Transverse colon (tissue), 4 donors: ENCODE measurements around the gene ENOX1. TPM values are rescaled to one million over a fixed set of nuclear protein-coding genes. Genes with fewer than 3 reads are reported as not detected.

Experiments used
- DNase-seq: peaks from one replicate; pipeline ENCODE4 v3.0.0-alpha.2; 2019
- H3K27ac ChIP-seq, 4 donors: fragments of 200-600 bp; sonication (generic); 2 replicates each; pipeline ENCODE4 v1.5.1; 2016 to 2018; ENCODE audit warnings: inconsistent platforms in 4 of 4
- H3K27me3 ChIP-seq: fragments of 200-600 bp; sonication (generic); 2 replicates; pipeline ENCODE4 v1.5.1; 2017; ENCODE audit warnings: inconsistent platforms
- H3K36me3 ChIP-seq, 4 donors: fragments of 200-600 bp; sonication (generic); 2 replicates each; pipeline ENCODE4 v1.5.1; 2017 to 2019; ENCODE audit warnings: inconsistent platforms in 4 of 4
- H3K4me1 ChIP-seq, 4 donors: fragments of 200-600 bp; sonication (generic); 2 replicates each; pipeline ENCODE4 v1.5.1; 2017 to 2020; ENCODE audit warnings: inconsistent platforms in 4 of 4
- H3K4me3 ChIP-seq, 4 donors: fragments of 200-600 bp; sonication (generic); 1 replicate in 1 of 4; 2 replicates in 3 of 4; pipeline versions ENCODE4 v1.5.1 to v1.6.1; 2017 to 2019; ENCODE audit warnings: inconsistent platforms in 4 of 4
- H3K9me3 ChIP-seq, 2 donors: fragments of 200-600 bp; sonication (generic); 2 replicates each; pipeline ENCODE4 v1.5.1; 2017 to 2019; ENCODE audit warnings: inconsistent platforms in 2 of 2
- EP300 ChIP-seq: sonication (generic); formaldehyde crosslinking; IDR thresholded peaks from one replicate; pipeline ENCODE4 v1.6.1; 2017; ENCODE audit warnings: antibody characterized with exemption, low read depth
- POLR2A ChIP-seq: fragments of 450-650 bp; IDR thresholded peaks from one replicate; pipeline ENCODE4 v1.6.1; 2016; ENCODE audit warnings: antibody characterized with exemption, mild to moderate bottlenecking, moderate library complexity
- POLR2AphosphoS5 ChIP-seq, 3 donors: sonication (generic); formaldehyde crosslinking; IDR thresholded peaks; one replicate each; pipeline ENCODE4 v1.6.1; 2016; ENCODE audit warnings: antibody characterized with exemption in 3 of 3
- WGBS, 2 donors: methylation state at CpG; one replicate each; pipeline ENCODE4 v1.1.5; 2018; ENCODE audit warnings: low coverage in 1 of 2; 5-methylcytosine and 5-hydroxymethylcytosine counted together
- in situ Hi-C, 4 donors: fragments of 200-750 bp; cut with MboI; loops; one replicate each; pipeline versions ENCODE4 v1.15.0 to v1.15.1; 2017; ENCODE audit warnings: low sequenced_read_pairs in 3 of 4, low pct_ligation_motif_present in 1 of 4, low pct_unique_long_range_greater_than_20kb in 1 of 4
- intact Hi-C: fragments of 100-400 bp; cut with DNase I; formaldehyde crosslinking; loops from one replicate; pipeline ENCODE4 v1.15.1; 2023; ENCODE audit warnings: low total_unique reads
- total RNA-seq, 4 donors: library from RNA; depleted of rRNA; stranded (reverse); fragments of >200 nt; gene quantifications; one replicate each; pipeline ENCODE4 v1.1.0, GENCODE V29; 2016
- TF ChIP-seq, protein P1 (sequence below), 5 experiments: fragments of 200-600 bp in 3 of 5; fragments of 450-650 bp in 2 of 5; sonication (generic) in 3 of 5; IDR thresholded peaks; 1 replicate in 2 of 5; 2 replicates in 3 of 5; pipeline ENCODE4 v1.5.1; 2016 to 2017; ENCODE audit warnings: antibody characterized with exemption in 5 of 5, inconsistent platforms in 3 of 5, mild to moderate bottlenecking in 2 of 5, moderate library complexity in 1 of 5

ENOX1 gene
- total RNA-seq, 4 donors from 2014 or later = 1.5 to 6.4 (median 2.2) TPM

DNA sequence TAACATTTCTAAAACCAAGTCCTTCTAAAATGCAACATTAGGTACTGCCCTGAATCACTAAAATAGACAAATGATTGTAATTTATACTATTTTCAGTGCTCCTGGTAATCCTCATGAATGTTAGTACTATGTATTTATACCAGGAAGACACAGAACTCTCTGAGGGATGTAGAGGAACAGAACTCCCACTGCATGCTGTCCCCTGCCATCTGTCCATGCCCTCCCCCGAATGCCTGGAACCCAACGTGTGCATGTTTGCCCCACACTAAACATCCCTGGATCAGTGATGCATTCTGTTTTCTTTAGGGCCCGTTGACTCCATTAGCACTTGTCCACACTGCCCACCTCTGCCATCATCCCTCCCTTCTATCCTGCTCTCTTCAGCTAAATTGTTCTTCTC lies 26.5 kb downstream of the ENOX1 start:
- no peak for DNase-seq
- WGBS, 2 donors = 75 to 81% methylated on average over 3 of the region's 3 CpGs
- Histone ChIP-seq H3K27me3 (no peaks in the 10 kb centered on the region), H3K36me3 (no peaks in the 10 kb centered on the region), H3K9me3 (no peaks in the 10 kb centered on the region), H3K27ac (no peak overlapping the region), H3K4me3 (no peak overlapping the region), H3K4me1 (no peaks in the 10 kb centered on the region)
- in situ Hi-C loops (no loop called here), intact Hi-C loops (no loop called here)
- no peak for TF ChIP-seq POLR2AphosphoS5 (IDR thresholded peaks at IDR 0.05)
- no peak for TF ChIP-seq EP300
- no peak for TF ChIP-seq POLR2A
- TF ChIP-seq, protein P1, sequence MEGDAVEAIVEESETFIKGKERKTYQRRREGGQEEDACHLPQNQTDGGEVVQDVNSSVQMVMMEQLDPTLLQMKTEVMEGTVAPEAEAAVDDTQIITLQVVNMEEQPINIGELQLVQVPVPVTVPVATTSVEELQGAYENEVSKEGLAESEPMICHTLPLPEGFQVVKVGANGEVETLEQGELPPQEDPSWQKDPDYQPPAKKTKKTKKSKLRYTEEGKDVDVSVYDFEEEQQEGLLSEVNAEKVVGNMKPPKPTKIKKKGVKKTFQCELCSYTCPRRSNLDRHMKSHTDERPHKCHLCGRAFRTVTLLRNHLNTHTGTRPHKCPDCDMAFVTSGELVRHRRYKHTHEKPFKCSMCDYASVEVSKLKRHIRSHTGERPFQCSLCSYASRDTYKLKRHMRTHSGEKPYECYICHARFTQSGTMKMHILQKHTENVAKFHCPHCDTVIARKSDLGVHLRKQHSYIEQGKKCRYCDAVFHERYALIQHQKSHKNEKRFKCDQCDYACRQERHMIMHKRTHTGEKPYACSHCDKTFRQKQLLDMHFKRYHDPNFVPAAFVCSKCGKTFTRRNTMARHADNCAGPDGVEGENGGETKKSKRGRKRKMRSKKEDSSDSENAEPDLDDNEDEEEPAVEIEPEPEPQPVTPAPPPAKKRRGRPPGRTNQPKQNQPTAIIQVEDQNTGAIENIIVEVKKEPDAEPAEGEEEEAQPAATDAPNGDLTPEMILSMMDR (IDR thresholded peaks at IDR 0.05) = no peak

DNA sequence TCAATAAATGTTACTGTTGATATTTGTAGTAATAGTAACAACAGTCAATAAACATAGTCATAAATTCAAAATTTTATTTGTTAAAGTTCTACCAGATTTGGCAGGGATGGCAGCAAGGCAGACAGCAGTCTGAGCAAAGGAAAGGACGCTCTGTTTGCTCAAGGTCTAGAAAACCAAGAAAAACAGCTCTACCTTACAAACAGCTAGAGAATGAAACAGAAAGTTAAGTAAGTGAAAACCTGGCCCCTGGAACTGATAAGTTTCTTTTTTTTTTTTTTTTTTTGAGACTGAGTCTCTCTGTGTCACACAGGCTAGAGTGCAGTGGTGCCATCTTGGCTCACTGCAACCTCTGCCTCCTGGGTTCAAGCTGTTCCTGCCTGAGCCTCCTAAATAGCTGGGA lies 27.9 kb downstream of the ENOX1 start:
- no peak for DNase-seq
- no peak overlapping the region for H3K27ac ChIP-seq
- no peak overlapping the region for H3K4me3 ChIP-seq
- no peaks in the 10 kb centered on the region for H3K27me3 ChIP-seq
- intact Hi-C loops (no loop called here), in situ Hi-C loops (no loop called here)
- no peak for TF ChIP-seq EP300
- TF ChIP-seq, protein P1 (IDR thresholded peaks at IDR 0.05) = no peak
- no peak for TF ChIP-seq POLR2AphosphoS5 (IDR thresholded peaks at IDR 0.05)
- TF ChIP-seq POLR2A = no peak
- H3K9me3 ChIP-seq = no peaks in the 10 kb centered on the region
- no peaks in the 10 kb centered on the region for H3K36me3 ChIP-seq
- H3K4me1 ChIP-seq = no peaks in the 10 kb centered on the region
- WGBS, 2 donors = 67 to 69% methylated on average over 1 of the region's 1 CpG

DNA sequence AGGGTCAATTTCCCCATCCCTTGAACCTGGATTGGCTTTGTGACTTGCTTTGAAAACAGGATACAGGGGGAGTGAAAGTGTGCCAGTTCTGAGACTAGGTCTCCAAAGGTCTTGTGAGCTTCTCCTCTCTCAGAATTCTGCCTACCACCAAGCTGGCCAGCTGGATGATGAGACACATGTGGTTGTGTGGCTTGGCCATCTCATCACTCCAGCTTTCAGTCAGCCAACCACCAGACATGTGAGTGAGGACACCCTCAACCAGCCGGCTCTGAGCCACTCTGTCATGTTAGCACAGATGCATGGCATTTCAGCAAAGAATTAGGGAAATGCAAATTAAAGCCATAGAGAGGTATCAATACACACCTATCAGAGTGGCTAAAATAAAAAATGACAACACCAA lies 29.5 kb downstream of the ENOX1 start:
- Histone ChIP-seq H3K9me3 (no peaks in the 10 kb centered on the region), H3K36me3 (no peaks in the 10 kb centered on the region), H3K4me1 (no peaks in the 10 kb centered on the region), H3K27me3 (no peaks in the 10 kb centered on the region), H3K27ac (no peak overlapping the region), H3K4me3 (no peak overlapping the region)
- intact Hi-C loops = no loop called here
- no peak for DNase-seq
- TF ChIP-seq, protein P1 (IDR thresholded peaks at IDR 0.05) = no peak
- TF ChIP-seq POLR2AphosphoS5 (IDR thresholded peaks at IDR 0.05) = no peak
- no peak for TF ChIP-seq EP300
- TF ChIP-seq POLR2A = no peak
- WGBS, 2 donors = 78% methylated on average over 1 of the region's 1 CpG; no CpG with 5 or more reads in 1 of the 2 donors
- in situ Hi-C loops = no loop called here

DNA sequence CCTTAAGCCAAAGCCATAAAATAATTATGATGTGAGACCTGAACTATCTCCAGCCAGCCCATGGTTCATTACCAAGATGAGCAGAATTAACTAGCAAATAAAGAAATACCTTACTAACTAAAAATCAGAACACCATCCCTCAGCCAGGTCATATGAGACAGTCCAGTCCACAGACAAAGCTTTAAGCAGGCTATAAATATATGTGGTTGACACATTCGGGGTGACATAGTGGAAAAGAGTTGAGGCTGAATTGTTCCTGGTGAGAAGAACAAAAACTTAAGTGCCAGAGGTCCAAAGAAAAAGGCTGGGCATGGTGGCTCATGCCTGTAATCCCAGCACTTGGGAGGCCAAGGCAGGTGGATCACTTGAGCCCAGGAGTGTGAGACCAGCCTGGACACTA lies 30.9 kb downstream of the ENOX1 start:
- Histone ChIP-seq H3K4me1 (no peaks in the 10 kb centered on the region), H3K27me3 (no peaks in the 10 kb centered on the region), H3K36me3 (no peaks in the 10 kb centered on the region), H3K4me3 (no peak overlapping the region), H3K27ac (no peak overlapping the region), H3K9me3 (no peaks in the 10 kb centered on the region)
- TF ChIP-seq EP300 (no peak), POLR2A (no peak), POLR2AphosphoS5 (IDR thresholded peaks at IDR 0.05) (no peak)
- TF ChIP-seq, protein P1 (IDR thresholded peaks at IDR 0.05) = no peak
- in situ Hi-C loops = no loop called here
- no peak for DNase-seq
- WGBS, 2 donors = 68% methylated on average over 1 of the region's 1 CpG; no CpG with 5 or more reads in 1 of the 2 donors
- intact Hi-C loops = no loop called here
